ENCODE measurements around the gene EPB42. TPM values are rescaled to one million over a fixed set of nuclear protein-coding genes. Genes with fewer than 3 reads are reported as not detected.
"Not testable (repeated sequence)": the region's sequence is repeated elsewhere in the genome, so short reads cannot be mapped to it uniquely, and the experiment has no call there.

The EPB42 gene
- total and polyA plus RNA-seq, 2 donors from 2014 or later, result not detected

GRCh38 chr15:43168192-43169107 is 52.4 kb downstream of the EPB42 start:
- H3K27ac ChIP-seq (ENCODE audit: low read depth in 2 of 2, low read length in 2 of 2), result no peak overlapping the region
- no peaks in the 10 kb centered on the region for H3K9me3 ChIP-seq (ENCODE audit: control insufficient read depth in 2 of 3, insufficient read depth in 1 of 3, low read length in 3 of 3)
- H3K4me3 ChIP-seq (ENCODE audit: low read length in 3 of 3), result no peak overlapping the region
- DNase-seq (no peak), FAIRE-seq (no peak)
- H3K9ac ChIP-seq (ENCODE audit: low read length in 3 of 3), result no peak overlapping the region
- H3K36me3 ChIP-seq (ENCODE audit: control insufficient read depth in 2 of 3, insufficient read depth in 3 of 3, low read length in 3 of 3), result no peaks in the 10 kb centered on the region
- intact Hi-C loops (cut with DNase I), result no loop called here
- peaks cover 0 to 3% (median 0%) of the 10 kb centered on the region in 3 donors for H3K4me1 ChIP-seq (ENCODE audit: control insufficient read depth in 2 of 3, insufficient read depth in 2 of 3, low read depth in 1 of 3, low read length in 3 of 3)
- H3K27me3 ChIP-seq (ENCODE audit: control insufficient read depth, insufficient read depth, low read length), result no peaks in the 10 kb centered on the region
- no peak for TF ChIP-seq CTCF (IDR thresholded peaks at IDR 0.05; ENCODE audit: borderline replicate concordance, extremely low read depth, insufficient read depth)

GRCh38 chr15:43167261-43167660 is 53.6 kb downstream of the EPB42 start:
- H3K9me3 ChIP-seq (ENCODE audit: control insufficient read depth in 2 of 3, insufficient read depth in 1 of 3, low read length in 3 of 3); H3K4me3 ChIP-seq (ENCODE audit: low read length in 3 of 3); DNase-seq; FAIRE-seq; H3K36me3 ChIP-seq (ENCODE audit: control insufficient read depth in 2 of 3, insufficient read depth in 3 of 3, low read length in 3 of 3); H3K4me1 ChIP-seq (ENCODE audit: control insufficient read depth in 2 of 3, insufficient read depth in 2 of 3, low read depth in 1 of 3, low read length in 3 of 3); intact Hi-C loops (cut with DNase I); H3K27me3 ChIP-seq (ENCODE audit: control insufficient read depth, insufficient read depth, low read length); H3K9ac ChIP-seq (ENCODE audit: low read length in 3 of 3); H3K27ac ChIP-seq (ENCODE audit: low read depth in 2 of 2, low read length in 2 of 2): not testable (repeated sequence)

- no peaks in the 10 kb centered on the region for H3K36me3 ChIP-seq (ENCODE audit: control insufficient read depth in 2 of 3, insufficient read depth in 3 of 3, low read length in 3 of 3)
- FAIRE-seq, result no peak
- intact Hi-C loops (cut with DNase I), result no loop called here
- H3K9ac ChIP-seq (ENCODE audit: low read length in 3 of 3), result no peak overlapping the region
- no peak overlapping the region for H3K4me3 ChIP-seq (ENCODE audit: low read length in 3 of 3)
- no peak for TF ChIP-seq CTCF (IDR thresholded peaks at IDR 0.05; ENCODE audit: borderline replicate concordance, extremely low read depth, insufficient read depth)
- no peaks in the 10 kb centered on the region for H3K9me3 ChIP-seq (ENCODE audit: control insufficient read depth in 2 of 3, insufficient read depth in 1 of 3, low read length in 3 of 3)
- no peak for DNase-seq
- peaks cover 0 to 3% (median 0%) of the 10 kb centered on the region in 3 donors for H3K4me1 ChIP-seq (ENCODE audit: control insufficient read depth in 2 of 3, insufficient read depth in 2 of 3, low read depth in 1 of 3, low read length in 3 of 3)
- no peak overlapping the region for H3K27ac ChIP-seq (ENCODE audit: low read depth in 2 of 2, low read length in 2 of 2)
- H3K27me3 ChIP-seq (ENCODE audit: control insufficient read depth, insufficient read depth, low read length), result no peaks in the 10 kb centered on the region
These were observed 55.0 kb downstream of the EPB42 start for GRCh38 chr15:43165801-43166325.

GRCh38 chr15:43153269-43153668 is 67.5 kb downstream of the EPB42 start:
- intact Hi-C loops (cut with DNase I), result no loop called here
- H3K27me3 ChIP-seq (ENCODE audit: control insufficient read depth, insufficient read depth, low read length), result no peaks in the 10 kb centered on the region
- H3K9ac ChIP-seq (ENCODE audit: low read length in 3 of 3), result no peak overlapping the region
- no peak overlapping the region for H3K4me3 ChIP-seq (ENCODE audit: low read length in 3 of 3)
- no peaks in the 10 kb centered on the region for H3K4me1 ChIP-seq (ENCODE audit: control insufficient read depth in 2 of 3, insufficient read depth in 2 of 3, low read depth in 1 of 3, low read length in 3 of 3)
- no peak overlapping the region for H3K27ac ChIP-seq (ENCODE audit: low read depth in 2 of 2, low read length in 2 of 2)
- H3K9me3 ChIP-seq (ENCODE audit: control insufficient read depth in 2 of 3, insufficient read depth in 1 of 3, low read length in 3 of 3), result no peaks in the 10 kb centered on the region
- H3K36me3 ChIP-seq (ENCODE audit: control insufficient read depth in 2 of 3, insufficient read depth in 3 of 3, low read length in 3 of 3), result peaks cover 2 to 36% (median 12%) of the 10 kb centered on the region in 3 donors
- no peak for TF ChIP-seq CTCF (IDR thresholded peaks at IDR 0.05; ENCODE audit: borderline replicate concordance, extremely low read depth, insufficient read depth)
- FAIRE-seq (no peak), DNase-seq (no peak)
